HG03571 (cell line): Measurements from ENCODE around the gene TEKT5.

Source experiments
- ATAC-seq: cut with Tn5 transposase; IDR thresholded peaks from one replicate; pipeline ENCODE4 v1.9.1; 2021; ENCODE audit not compliant: unreplicated experiment

TEKT5 gene

DNA sequence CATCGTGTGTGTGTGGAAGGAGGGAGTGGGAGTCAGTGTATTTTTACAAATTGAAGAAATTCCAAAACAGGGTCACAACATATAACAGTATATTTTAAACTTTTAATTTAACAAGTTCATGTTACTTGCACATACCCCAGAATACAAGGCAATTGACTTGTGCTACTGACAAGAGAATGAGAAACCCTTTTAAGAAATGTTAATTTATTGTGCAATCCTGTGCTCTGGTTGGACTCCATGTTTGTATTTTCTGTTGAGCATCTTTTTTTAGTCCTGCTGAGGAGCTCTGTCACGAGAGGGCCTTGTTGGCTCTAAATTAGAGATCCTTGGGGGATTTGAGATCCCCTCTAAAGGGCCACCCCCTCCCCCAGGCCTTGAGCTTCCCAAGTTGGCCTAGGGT is 113.2 kb downstream of the TEKT5 start:
- ATAC-seq, result no peak

- no peak for ATAC-seq
Observed at GRCh38 chr16:10580883-10581247, 113.9 kb downstream of the TEKT5 start.

DNA sequence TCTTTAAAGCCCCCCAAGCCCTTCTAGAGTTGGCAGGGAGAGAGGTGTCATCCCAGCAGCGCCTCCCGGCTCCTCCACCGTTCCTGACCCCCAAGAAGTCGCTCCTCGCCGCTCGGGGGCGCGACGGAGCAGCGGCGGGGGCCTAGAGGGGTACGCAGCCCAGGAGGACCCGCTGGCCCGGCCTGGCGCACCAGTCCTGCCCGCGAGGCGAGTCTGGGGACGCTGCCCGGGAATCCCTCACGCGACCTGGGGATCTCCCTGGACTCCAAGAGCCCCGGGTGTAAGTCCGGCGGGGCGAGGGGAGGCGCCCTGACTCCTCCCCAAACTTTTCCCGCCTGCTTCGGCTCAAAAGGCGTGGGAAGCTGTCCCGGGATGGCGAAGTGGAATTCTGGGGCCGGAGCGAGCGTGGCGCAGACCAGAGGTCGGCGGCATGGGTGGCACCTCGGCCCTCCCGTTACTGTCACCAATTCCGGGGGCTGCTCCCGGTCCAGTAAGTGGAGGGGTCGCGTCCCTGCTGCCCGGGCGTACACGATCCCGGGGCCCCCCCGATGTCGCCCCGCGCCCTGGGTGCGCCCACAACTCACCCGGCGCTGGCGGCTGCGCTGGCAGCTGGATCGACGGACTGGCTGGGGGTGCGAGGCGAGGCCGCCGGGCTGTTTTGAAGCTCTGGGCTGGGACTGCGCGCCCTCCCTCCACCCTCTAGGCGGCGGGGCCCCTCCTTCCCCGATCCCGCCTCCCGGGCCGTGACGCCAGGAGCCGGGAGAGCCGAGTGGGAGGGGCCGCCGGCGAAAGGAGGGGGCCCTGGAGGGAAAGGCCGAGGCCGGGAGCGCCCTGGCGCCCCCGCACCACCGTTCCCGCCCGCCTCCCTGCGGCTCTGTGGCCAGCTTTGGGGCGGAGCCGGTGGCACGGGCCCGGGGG is 114.5 kb downstream of the TEKT5 start, which contains the start of gene EMP2:
Gene EMP2, minus strand, starts transcription at position 634 of the 918 bp plus-strand sequence. CDS start 32,981 bp downstream, outside the sequence.
- ATAC-seq, result no peak

GRCh38 chr16:10579575-10579964 is 115.2 kb downstream of the TEKT5 start:
- no peak for ATAC-seq

DNA sequence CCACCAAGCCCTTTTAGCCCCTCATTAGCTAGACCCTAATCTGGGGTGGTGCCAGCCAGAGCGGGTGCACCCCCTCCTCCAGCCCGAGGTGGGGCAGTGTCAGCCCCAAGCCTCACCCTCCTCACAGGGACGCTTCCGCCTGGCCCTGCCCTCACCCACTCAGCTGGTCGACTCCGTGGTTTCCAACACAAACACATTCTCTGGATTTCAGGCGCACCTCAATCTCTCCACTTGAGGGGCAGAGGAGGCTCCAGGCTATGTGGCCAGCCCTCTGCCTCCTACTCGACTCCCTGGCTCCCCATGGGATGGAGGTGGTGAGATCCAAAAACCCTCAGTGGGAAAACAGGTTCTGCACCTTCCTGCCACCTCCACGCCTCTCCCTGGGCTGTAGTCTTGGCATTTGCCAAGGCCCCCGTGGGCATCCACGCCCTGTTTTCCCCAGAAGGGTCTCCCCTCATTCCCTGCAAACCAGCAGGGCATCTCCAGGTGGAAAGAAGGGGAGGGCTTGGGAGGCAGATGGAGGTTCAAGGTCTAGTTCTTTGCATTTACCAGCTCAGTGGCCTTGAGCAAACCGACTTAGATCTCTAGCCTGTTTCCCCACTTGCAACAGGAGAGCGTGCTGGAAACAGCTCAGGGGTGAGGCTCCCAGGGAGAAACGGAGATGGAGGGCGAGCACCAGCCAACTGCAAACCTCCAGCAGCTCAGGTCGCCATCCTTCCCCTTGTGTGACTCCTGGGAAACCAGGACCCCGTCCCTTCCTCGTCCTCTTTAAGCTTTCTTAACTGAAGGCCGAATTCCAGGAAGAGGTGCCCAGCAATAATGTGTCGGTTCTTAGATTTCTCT is 116.0 kb downstream of the TEKT5 start:
- ATAC-seq, result no peak
